HCT116 (cell line): ENCODE data around the gene RBM46. TPM values are rescaled to one million over a fixed set of nuclear protein-coding genes. Genes with fewer than 3 reads are reported as not detected.

Source experiments
- ATAC-seq: fragments of 200-7000 bp; cut with Tn5 transposase; 2 replicates; pipeline ENCODE4 v1.9.1; 2020; ENCODE audit warnings: mild to moderate bottlenecking, moderate library complexity
- BruUV-seq: library from RNA; stranded (reverse); fragments of 400-500 nt; replicated peaks from 2 replicates; lab custom pipeline; 2021; lab: Mats Ljungman, UMichigan
- CTCF ChIA-PET: fragments of 300-600 bp; sonication (Branson Sonifier 250); formaldehyde crosslinking; loops from one replicate; lab custom pipeline; 2021; ENCODE audit warnings: antibody characterized with exemption; lab: Charles Lee
- POLR2A ChIA-PET: fragments of 300-600, 350-600 bp; sonication (Branson Sonifier 250); formaldehyde crosslinking; loops from one replicate; lab custom pipeline; 2021; ENCODE audit warnings: antibody characterized with exemption; lab: Charles Lee
- RAD21 ChIA-PET, 2 experiments: fragments of 300-600 bp; sonication (Branson Sonifier 250); formaldehyde crosslinking; loops; one replicate each; lab custom pipeline; 2023; ENCODE audit warnings: low total read pairs in 2 of 2; ENCODE audit not compliant: uncharacterized antibody in 2 of 2, unreplicated experiment in 2 of 2, low non-redundant PET in 1 of 2; lab: Charles Lee
- DNase-seq: peaks from one replicate; pipeline ENCODE4 v3.0.0-alpha.2; 2010; ENCODE audit warnings: low read depth, low spot score
- H2AFZ ChIP-seq: fragments of 200-600 bp; shearing (Covaris generic), sonication (generic); 2 replicates; pipeline ENCODE4 v1.6.1; 2017; ENCODE audit warnings: low read depth, mixed run types, mixed read lengths, antibody characterized with exemption, low read length; ENCODE audit not compliant: poor library complexity, severe bottlenecking
- H3K27ac ChIP-seq: 2 replicates; pipeline ENCODE4 v1.5.1; 2012; ENCODE audit warnings: low read depth, low read length
- H3K27me3 ChIP-seq: fragments of 200-600 bp; sonication (generic); 2 replicates; pipeline ENCODE4 v1.6.1; 2016; ENCODE audit warnings: mixed run types, low read length, mixed read lengths; ENCODE audit not compliant: insufficient read depth
- H3K36me3 ChIP-seq, 2 experiments: fragments of 200-500 bp in 1 of 2; fragments of 200-600 bp in 1 of 2; sonication (Bioruptor generic) in 1 of 2; sonication (generic) in 1 of 2; 2 replicates each; pipeline versions ENCODE4 v1.5.1 to v1.6.1; 2014 to 2016; ENCODE audit warnings: low read length in 2 of 2, inconsistent platforms in 1 of 2, mixed read lengths in 1 of 2, mixed run types in 1 of 2; ENCODE audit not compliant: insufficient read depth in 2 of 2, control insufficient read depth in 1 of 2
- H3K4me1 ChIP-seq, 2 experiments: fragments of 200-600 bp in 1 of 2; sonication (generic) in 1 of 2; 2 replicates each; pipeline versions ENCODE4 v1.5.1 to v1.6.1; 2012 to 2017; ENCODE audit warnings: low read length in 2 of 2, inconsistent platforms in 1 of 2, mild to moderate bottlenecking in 1 of 2, mixed read lengths in 1 of 2, mixed run types in 1 of 2, moderate library complexity in 1 of 2; ENCODE audit not compliant: insufficient read depth in 2 of 2, control insufficient read depth in 1 of 2
- H3K4me2 ChIP-seq: fragments of 200-600 bp; sonication (generic); 2 replicates; pipeline ENCODE4 v1.6.1; 2017; ENCODE audit warnings: mixed run types, low read length, mixed read lengths
- H3K4me3 ChIP-seq, 2 experiments: fragments of 200-600 bp in 1 of 2; sonication (generic) in 1 of 2; replicated peaks in 1 of 2; 2 replicates each; pipeline ENCODE4 v1.5.1; 2011 to 2016; ENCODE audit warnings: low read length in 2 of 2, control low read depth in 1 of 2, low read depth in 1 of 2, mild to moderate bottlenecking in 1 of 2, mixed read lengths in 1 of 2, mixed run types in 1 of 2
- H3K79me2 ChIP-seq: fragments of 200-600 bp; sonication (generic); 2 replicates; pipeline ENCODE4 v1.6.1; 2017; ENCODE audit warnings: mild to moderate bottlenecking, mixed run types, low read length, moderate library complexity, mixed read lengths; ENCODE audit not compliant: insufficient read depth
- H3K9ac ChIP-seq: fragments of 200-600 bp; sonication (generic); 2 replicates; pipeline ENCODE4 v1.6.1; 2016; ENCODE audit warnings: low read length, mixed read lengths
- H3K9me2 ChIP-seq: fragments of 200-600 bp; sonication (generic), shearing (Covaris generic); 2 replicates; pipeline ENCODE4 v1.6.1; 2017; ENCODE audit warnings: mixed run types, mild to moderate bottlenecking, moderate library complexity; ENCODE audit not compliant: insufficient read depth
- H3K9me3 ChIP-seq, 2 experiments: fragments of 200-500 bp in 1 of 2; fragments of 200-600 bp in 1 of 2; sonication (Bioruptor generic) in 1 of 2; sonication (generic) in 1 of 2; 2 replicates each; pipeline ENCODE4 v1.6.1; 2014 to 2017; ENCODE audit warnings: low read length in 2 of 2, mixed read lengths in 2 of 2, inconsistent platforms in 1 of 2, low read depth in 1 of 2, mild to moderate bottlenecking in 1 of 2, mixed run types in 1 of 2, moderate library complexity in 1 of 2; ENCODE audit not compliant: control insufficient read depth in 1 of 2, insufficient read depth in 1 of 2
- H4K20me1 ChIP-seq: fragments of 200-600 bp; sonication (generic), shearing (Covaris generic); 2 replicates; pipeline ENCODE4 v1.6.1; 2017; ENCODE audit warnings: mixed run types, mild to moderate bottlenecking, moderate library complexity; ENCODE audit not compliant: insufficient read depth
- CBX3 ChIP-seq: IDR thresholded peaks from 2 replicates; pipeline ENCODE4 v1.6.1; 2012; ENCODE audit warnings: low read depth
- CEBPB ChIP-seq: IDR thresholded peaks from 2 replicates; pipeline ENCODE4 v1.6.1; 2012; ENCODE audit warnings: low read depth
- CTCF ChIP-seq, 3 experiments: fragments of 200-600 bp in 1 of 3; sonication (generic) in 1 of 3; IDR thresholded peaks in 2 of 3; conservative IDR thresholded peaks in 1 of 3; 2 replicates each; pipeline ENCODE4 v1.5.1; 2012 to 2017; ENCODE audit warnings: low read depth in 2 of 3, low read length in 2 of 3, antibody characterized with exemption in 1 of 3, borderline replicate concordance in 1 of 3, control low read depth in 1 of 3, mild to moderate bottlenecking in 1 of 3, mixed read lengths in 1 of 3, mixed run types in 1 of 3, moderate library complexity in 1 of 3; ENCODE audit not compliant: insufficient read depth in 1 of 3
- EGR1 ChIP-seq: IDR thresholded peaks from 2 replicates; pipeline ENCODE4 v1.6.1; 2012; ENCODE audit warnings: low read depth
- ELF1 ChIP-seq: IDR thresholded peaks from 2 replicates; pipeline ENCODE4 v1.6.1; 2012; ENCODE audit warnings: low read depth, borderline replicate concordance
- EZH2 ChIP-seq: fragments of 200-600 bp; sonication (generic); IDR thresholded peaks from 2 replicates; pipeline ENCODE4 v1.6.1; 2017; ENCODE audit warnings: antibody characterized with exemption, mixed run types
- POLR2AphosphoS5 ChIP-seq: IDR thresholded peaks from 2 replicates; pipeline ENCODE4 v1.6.1; 2011; ENCODE audit warnings: mild to moderate bottlenecking, low read depth, low read length, moderate library complexity
- REST ChIP-seq: IDR thresholded peaks from 2 replicates; pipeline ENCODE4 v1.6.1; 2012; ENCODE audit warnings: low read depth
- SIN3A ChIP-seq: IDR thresholded peaks from 2 replicates; pipeline ENCODE4 v1.6.1; 2012; ENCODE audit warnings: low read depth
- SP1 ChIP-seq: IDR thresholded peaks from 2 replicates; pipeline ENCODE4 v1.6.1; 2012; ENCODE audit warnings: low read depth
- ZBTB33 ChIP-seq: IDR thresholded peaks from 2 replicates; pipeline ENCODE4 v1.6.1; 2011; ENCODE audit warnings: mild to moderate bottlenecking, low read length, moderate library complexity; ENCODE audit not compliant: insufficient replicate concordance; ENCODE audit errors: extremely low read depth
- intact Hi-C: fragments of 100-400 bp; cut with micrococcal nuclease; formaldehyde crosslinking; loops from 2 replicates; pipeline ENCODE4 v1.10.0; 2022
- total RNA-seq: library from RNA; stranded (reverse); gene quantifications from one replicate; pipeline ENCODE4 v1.2.1, GENCODE V29; 2021; ENCODE audit not compliant: unreplicated experiment

The RBM46 gene
- total RNA-seq, 1 experiment from 2014 or later = 0.39 TPM

GRCh38 chr4:154732669-154733068 is 48.4 kb upstream of the RBM46 start:
- H3K4me3 ChIP-seq = no peak overlapping the region
- no peaks in the 10 kb centered on the region for H3K79me2 ChIP-seq
- H3K27ac ChIP-seq = no peak overlapping the region
- no TSS peak for BruUV-seq
- TF ChIP-seq SIN3A (no peak), CEBPB (no peak), ELF1 (no peak)
- POLR2A ChIA-PET = interaction anchor here (1.2 kb wide), 1 partner anchor 13 kb away, joined by 3 read pairs; no protein-coding TSS in a partner anchor
- no peak overlapping the region for H2AFZ ChIP-seq
- no peak for ATAC-seq
- H3K36me3 ChIP-seq = no peaks in the 10 kb centered on the region
- H3K9me3 ChIP-seq = no peaks in the 10 kb centered on the region
- DNase-seq = no peak
- H4K20me1 ChIP-seq = no peaks in the 10 kb centered on the region
- no peaks in the 10 kb centered on the region for H3K27me3 ChIP-seq
- RAD21 ChIA-PET = no interaction called here
- intact Hi-C loops = no loop called here
- CTCF ChIA-PET = no interaction called here
- no peaks in the 10 kb centered on the region for H3K9me2 ChIP-seq
- H3K4me1 ChIP-seq = no peaks in the 10 kb centered on the region
- no peak overlapping the region for H3K4me2 ChIP-seq
- no peak overlapping the region for H3K9ac ChIP-seq

- Histone ChIP-seq H4K20me1 (no peaks in the 10 kb centered on the region), H2AFZ (no peak overlapping the region), H3K4me2 (no peak overlapping the region), H3K9me3 (no peaks in the 10 kb centered on the region), H3K4me1 (peaks cover 0 to 6% of the 10 kb centered on the region in 2 experiments; a peak in 1 of 4 replicates), H3K79me2 (no peaks in the 10 kb centered on the region), H3K9ac (no peak overlapping the region), H3K9me2 (no peaks in the 10 kb centered on the region), H3K27ac (no peak overlapping the region), H3K4me3 (no peak overlapping the region), H3K27me3 (no peaks in the 10 kb centered on the region), H3K36me3 (no peaks in the 10 kb centered on the region)
- RAD21 ChIA-PET = no interaction called here
- POLR2A ChIA-PET = no interaction called here
- DNase-seq (no peak), ATAC-seq (no peak)
- intact Hi-C loops = no loop called here
- BruUV-seq = no TSS peak
- TF ChIP-seq ZBTB33 (no peak), EZH2 (no peak), POLR2AphosphoS5 (no peak), SIN3A (no peak), REST (no peak), SP1 (no peak), CBX3 (no peak), CTCF (IDR thresholded peaks at IDR 0.05 in 2 of 3, conservative IDR thresholded peaks at IDR 0.05 in 1 of 3; ENCODE audit: borderline replicate concordance in 1 of 3, insufficient read depth in 1 of 3, low read depth in 2 of 3, low read length in 2 of 3) (no peak), EGR1 (no peak)
- CTCF ChIA-PET = no interaction called here
These were observed 44.3 kb upstream of the RBM46 start for GRCh38 chr4:154736770-154737169.
